B cell (primary cell): ENCODE results near the gene IL22RA2. TPM values are rescaled to one million over a fixed set of nuclear protein-coding genes. Genes with fewer than 3 reads are reported as not detected.

Experiments used
- ATAC-seq: fragments of 200-7000 bp; cut with Tn5 transposase; one replicate; pipeline ENCODE4 v1.10.0; 2021; ENCODE audit warnings: low read depth, mild to moderate bottlenecking, moderate number of reproducible peaks, moderate library complexity
- CTCF ChIA-PET: fragments of 350-600 bp; sonication (Branson Sonifier 250); formaldehyde crosslinking; loops from one replicate; lab custom pipeline; 2021; ENCODE audit warnings: antibody characterized with exemption, inconsistent platforms; lab: Charles Lee
- POLR2A ChIA-PET: fragments of 350-600 bp; sonication (Branson Sonifier 250); formaldehyde crosslinking; loops from one replicate; lab custom pipeline; 2021; ENCODE audit warnings: antibody characterized with exemption; lab: Charles Lee
- DNase-seq: peaks from one replicate; pipeline ENCODE4 v3.0.0; 2013
- H2AFZ ChIP-seq: 2 replicates; pipeline ENCODE4 v1.6.1; 2012; ENCODE audit warnings: mild to moderate bottlenecking, low read depth, low read length; ENCODE audit not compliant: insufficient read depth, poor library complexity, severe bottlenecking
- H3K27ac ChIP-seq, 2 donors: 1 replicate in 1 of 2; 2 replicates in 1 of 2; pipeline ENCODE4 v1.5.1; 2012 to 2013; ENCODE audit warnings: low read length in 2 of 2, mild to moderate bottlenecking in 2 of 2, moderate library complexity in 1 of 2
- H3K27me3 ChIP-seq, 4 experiments: fragments of 200-600 bp in 1 of 4; sonication (generic) in 1 of 4; replicated peaks in 1 of 4; 1 replicate in 2 of 4; 2 replicates in 2 of 4; pipeline versions ENCODE4 v1.6.1 to v1.7.0; 2013 to 2016; ENCODE audit warnings: low read length in 3 of 4, mild to moderate bottlenecking in 2 of 4, mixed read lengths in 1 of 4, moderate library complexity in 1 of 4; ENCODE audit not compliant: insufficient read depth in 4 of 4, control insufficient read depth in 3 of 4; ENCODE audit errors: control extremely low read depth in 1 of 4
- H3K36me3 ChIP-seq, 2 experiments: replicated peaks in 1 of 2; 1 replicate in 1 of 2; 2 replicates in 1 of 2; pipeline versions ENCODE4 v1.6.1 to v1.7.1; 2013; ENCODE audit warnings: low read length in 1 of 2; ENCODE audit not compliant: insufficient read depth in 2 of 2, control insufficient read depth in 1 of 2; ENCODE audit errors: control extremely low read depth in 1 of 2, extremely low read depth in 1 of 2
- H3K4me1 ChIP-seq, 2 donors: fragments of 200-600 bp in 1 of 2; sonication (generic) in 1 of 2; 1 replicate in 1 of 2; 2 replicates in 1 of 2; pipeline versions ENCODE4 v1.5.1 to v1.6.1; 2013 to 2017; ENCODE audit warnings: low read length in 2 of 2; ENCODE audit not compliant: control insufficient read depth in 2 of 2, insufficient read depth in 2 of 2
- H3K4me2 ChIP-seq: replicated peaks from 2 replicates; pipeline ENCODE3; 2012; ENCODE audit warnings: mild to moderate bottlenecking, low read depth, low read length; ENCODE audit not compliant: poor library complexity, severe bottlenecking
- H3K4me3 ChIP-seq, 5 experiments: fragments of 200-600 bp in 1 of 5; sonication (generic) in 1 of 5; 1 replicate in 3 of 5; 2 replicates in 2 of 5; pipeline versions ENCODE4 v1.5.1 to v1.7.0; 2011 to 2016; ENCODE audit warnings: low read length in 4 of 5, mild to moderate bottlenecking in 4 of 5, low read depth in 2 of 5, control low read depth in 1 of 5, moderate library complexity in 1 of 5; ENCODE audit not compliant: insufficient read depth in 1 of 5; ENCODE audit errors: control extremely low read depth in 1 of 5, extremely low read depth in 1 of 5
- H3K79me2 ChIP-seq: fragments of 200-600 bp; sonication (generic); one replicate; pipeline ENCODE4 v1.6.0; 2016; ENCODE audit warnings: low read length; ENCODE audit not compliant: control insufficient read depth, insufficient read depth
- H3K9ac ChIP-seq: fragments of 200-600 bp; sonication (generic); 2 replicates; pipeline ENCODE4 v1.6.1; 2017; ENCODE audit warnings: mild to moderate bottlenecking, low read length, moderate library complexity
- H3K9me3 ChIP-seq, 3 donors: one replicate each; pipeline versions ENCODE4 v1.6.1 to v1.7.1; 2013; ENCODE audit warnings: low read length in 2 of 3; ENCODE audit not compliant: control insufficient read depth in 2 of 3, insufficient read depth in 1 of 3; ENCODE audit errors: control extremely low read depth in 1 of 3
- H4K20me1 ChIP-seq: 2 replicates; pipeline ENCODE4 v1.6.0; 2012; ENCODE audit warnings: mild to moderate bottlenecking, low read length; ENCODE audit not compliant: insufficient read depth, control insufficient read depth, poor library complexity, severe bottlenecking
- H3K27ac Mint-ChIP-seq: one replicate; pipeline ENCODE4 v1.8.0; 2021; ENCODE audit warnings: mixed read lengths
- H3K27me3 Mint-ChIP-seq: one replicate; pipeline ENCODE4 v1.8.0; 2021; ENCODE audit warnings: mixed read lengths
- H3K4me1 Mint-ChIP-seq: one replicate; pipeline ENCODE4 v1.8.0; 2021; ENCODE audit warnings: mixed read lengths
- H3K4me3 Mint-ChIP-seq: one replicate; pipeline ENCODE4 v1.8.0; 2021; ENCODE audit warnings: mixed read lengths
- H3K9me3 Mint-ChIP-seq: one replicate; pipeline ENCODE4 v1.8.0; 2022; ENCODE audit warnings: mixed read lengths; ENCODE audit not compliant: insufficient read depth
- CTCF ChIP-seq: fragments of 200-600 bp; IDR thresholded peaks from one replicate; pipeline ENCODE4 v1.8.0; 2022; ENCODE audit warnings: antibody characterized with exemption, mild to moderate bottlenecking
- EZH2 ChIP-seq: IDR thresholded peaks from 2 replicates; pipeline ENCODE4 v1.6.1; 2012; ENCODE audit warnings: borderline replicate concordance, low read depth, mild to moderate bottlenecking, moderate library complexity, low read length; ENCODE audit not compliant: insufficient read depth, poor library complexity, severe bottlenecking
- WGBS: methylation state at CpG from one replicate; pipeline ENCODE4 v1.1.5; 2013; ENCODE audit warnings: missing lambda C conversion rate; ENCODE audit not compliant: insufficient coverage; 5-methylcytosine and 5-hydroxymethylcytosine counted together
- intact Hi-C: fragments of 100-400 bp; cut with micrococcal nuclease; formaldehyde crosslinking; loops from one replicate; pipeline ENCODE4 v1.10.0; 2022
- polyA plus RNA-seq: library from polyadenylated mRNA; depleted of rRNA; stranded (reverse); fragments of >200 nt; gene quantifications from 2 replicates; pipeline ENCODE4 v1.2.3, GENCODE V29; 2012
- total RNA-seq, 2 donors: library from RNA; stranded (reverse); fragments of 120-200 nt in 1 of 2; gene quantifications; 1 replicate in 1 of 2; 2 replicates in 1 of 2; pipeline versions ENCODE4 v1.2.3 to v1.2.4, GENCODE V29; 2013 to 2022

IL22RA2 gene
- total and polyA plus RNA-seq, 2 donors (not counting 1 experiment from before 2014, with no cell fraction given): not detected

DNA sequence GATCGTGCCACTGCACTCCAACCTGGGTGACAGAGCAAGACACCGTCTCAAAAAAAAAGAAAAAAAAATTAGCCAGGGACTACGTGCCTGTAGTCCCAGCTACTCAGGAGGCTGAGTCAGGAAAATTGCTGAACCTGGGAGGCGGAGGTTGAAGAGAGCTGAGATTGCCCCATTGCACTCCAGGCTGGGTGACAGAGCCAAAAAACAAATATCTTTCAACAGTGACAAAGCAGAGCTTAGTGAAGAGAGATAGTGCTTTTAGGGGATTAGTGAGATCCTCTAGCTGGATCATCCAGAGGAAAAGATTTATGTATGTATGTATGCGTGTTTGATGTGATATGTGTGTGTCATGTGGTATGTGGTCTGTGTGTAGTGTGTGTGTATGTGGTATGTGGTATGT lies 56.6 kb downstream of the IL22RA2 start:
- H3K9me3 Mint-ChIP-seq: peaks cover 5% of the 10 kb centered on the region
- Histone ChIP-seq H3K9ac (no peak overlapping the region), H3K4me2 (no peak overlapping the region), H3K79me2 (no peaks in the 10 kb centered on the region), H3K4me1 (peaks cover 10 to 15% of the 10 kb centered on the region in 2 donors), H3K27ac (no peak overlapping the region), H2AFZ (no peak overlapping the region), H3K27me3 (no peaks in the 10 kb centered on the region), H4K20me1 (no peaks in the 10 kb centered on the region), H3K4me3 (no peak overlapping the region), H3K9me3 (peaks cover 3 to 18% (median 18%) of the 10 kb centered on the region in 3 donors), H3K36me3 (no peaks in the 10 kb centered on the region)
- TF ChIP-seq CTCF (no peak), EZH2 (no peak)
- 96% methylated on average over 3 of the region's 5 CpGs for WGBS
- ChIA-PET CTCF (interaction anchor here (1.5 to 2.1 kb wide), 2 partner anchors 11 to 23 kb away, joined by 7 read pairs; no protein-coding TSS in a partner anchor), POLR2A (interaction anchor here (0.7 kb wide), 1 partner anchor 473 kb away, joined by 3 read pairs; no protein-coding TSS in a partner anchor)
- intact Hi-C loops: no loop called here
- H3K27ac Mint-ChIP-seq: no peak overlapping the region
- H3K27me3 Mint-ChIP-seq: no peaks in the 10 kb centered on the region
- H3K4me1 Mint-ChIP-seq: peaks cover 15% of the 10 kb centered on the region
- DNase-seq (no peak), ATAC-seq (no peak)
- H3K4me3 Mint-ChIP-seq: no peak overlapping the region

GRCh38 chr6:137115658-137116057 lies 57.8 kb downstream of the IL22RA2 start:
- Histone ChIP-seq H3K9ac (no peak overlapping the region), H3K27me3 (no peaks in the 10 kb centered on the region), H4K20me1 (no peaks in the 10 kb centered on the region), H3K9me3 (peaks cover 3 to 18% (median 18%) of the 10 kb centered on the region in 3 donors), H3K4me1 (peaks cover 0 to 3% of the 10 kb centered on the region in 2 donors), H2AFZ (no peak overlapping the region), H3K79me2 (no peaks in the 10 kb centered on the region), H3K4me2 (no peak overlapping the region), H3K27ac (no peak overlapping the region), H3K4me3 (no peak overlapping the region), H3K36me3 (no peaks in the 10 kb centered on the region)
- DNase-seq (no peak), ATAC-seq (no peak)
- CTCF ChIA-PET: interaction anchor here (2.1 kb wide), 1 partner anchor 21 kb away, joined by 7 read pairs; no protein-coding TSS in a partner anchor
- TF ChIP-seq EZH2 (no peak), CTCF (no peak)
- no peak overlapping the region for H3K4me3 Mint-ChIP-seq
- POLR2A ChIA-PET: no interaction called here
- H3K9me3 Mint-ChIP-seq: peaks cover 5% of the 10 kb centered on the region
- no CpG with 5 or more reads among the region's 2 CpGs for WGBS
- no peaks in the 10 kb centered on the region for H3K27me3 Mint-ChIP-seq
- H3K4me1 Mint-ChIP-seq: peaks cover 6% of the 10 kb centered on the region
- H3K27ac Mint-ChIP-seq: no peak overlapping the region
- intact Hi-C loops: no loop called here
